GM23248 (cell line): Measurements from ENCODE around the gene PLCH1. TPM values are rescaled to one million over a fixed set of nuclear protein-coding genes. Genes with fewer than 3 reads are reported as not detected.
A peak's percentile ranks its signal among the peaks of the same experiment; 100 is the strongest.

ENCODE experiments used
- DNase-seq: peaks from one replicate; pipeline ENCODE4 v3.0.0-alpha.2; 2015
- H2AFZ ChIP-seq: fragments of 200-600 bp; sonication (generic); 2 replicates; pipeline ENCODE4 v1.6.1; 2016; ENCODE audit warnings: antibody characterized with exemption
- H3F3A ChIP-seq: fragments of 200-600 bp; sonication (generic); 2 replicates; pipeline ENCODE4 v1.6.1; 2016; ENCODE audit warnings: mild to moderate bottlenecking, antibody characterized with exemption, mixed run types; ENCODE audit not compliant: insufficient read depth
- H3K27ac ChIP-seq: fragments of 200-600 bp; sonication (generic); 2 replicates; pipeline ENCODE4 v1.5.1; 2016; ENCODE audit warnings: mild to moderate bottlenecking
- H3K27me3 ChIP-seq: fragments of 200-600 bp; sonication (generic); replicated peaks from 2 replicates; pipeline ENCODE4 v1.6.1; 2016; ENCODE audit warnings: mild to moderate bottlenecking; ENCODE audit not compliant: insufficient read depth
- H3K36me3 ChIP-seq: fragments of 200-600 bp; sonication (generic); 2 replicates; pipeline ENCODE4 v1.6.1; 2016; ENCODE audit warnings: low read depth, mild to moderate bottlenecking
- H3K4me1 ChIP-seq: fragments of 200-600 bp; sonication (generic); 2 replicates; pipeline ENCODE4 v1.6.1; 2016; ENCODE audit warnings: mild to moderate bottlenecking; ENCODE audit not compliant: insufficient read depth
- H3K4me2 ChIP-seq: fragments of 200-600 bp; sonication (generic); one replicate; pipeline ENCODE4 v1.6.1; 2016; ENCODE audit warnings: mild to moderate bottlenecking; ENCODE audit not compliant: unreplicated experiment
- H3K4me3 ChIP-seq: fragments of 200-600 bp; sonication (generic); 2 replicates; pipeline ENCODE4 v1.5.1; 2016; ENCODE audit warnings: mild to moderate bottlenecking
- H3K79me2 ChIP-seq: fragments of 200-600 bp; sonication (generic); 2 replicates; pipeline ENCODE4 v1.6.1; 2016; ENCODE audit warnings: mild to moderate bottlenecking; ENCODE audit not compliant: insufficient read depth
- H3K9ac ChIP-seq: fragments of 200-600 bp; sonication (generic); 2 replicates; pipeline ENCODE4 v1.6.1; 2016; ENCODE audit warnings: mild to moderate bottlenecking
- H3K9me2 ChIP-seq: fragments of 200-600 bp; sonication (generic); 2 replicates; pipeline ENCODE4 v1.6.1; 2016; ENCODE audit warnings: mixed run types, mild to moderate bottlenecking, moderate library complexity; ENCODE audit not compliant: insufficient read depth
- H3K9me3 ChIP-seq: fragments of 200-600 bp; sonication (generic); one replicate; pipeline ENCODE4 v1.6.1; 2017; ENCODE audit warnings: low read depth
- H4K20me1 ChIP-seq: fragments of 200-600 bp; sonication (generic); 2 replicates; pipeline ENCODE4 v1.6.0; 2016; ENCODE audit not compliant: insufficient read depth
- EZH2 ChIP-seq: fragments of 200-600 bp; sonication (generic); IDR thresholded peaks from 2 replicates; pipeline ENCODE4 v1.6.1; 2018; ENCODE audit warnings: antibody characterized with exemption, mild to moderate bottlenecking; ENCODE audit not compliant: insufficient read depth, poor library complexity, severe bottlenecking
- EZH2phosphoT487 ChIP-seq: fragments of 200-600 bp; sonication (generic); IDR thresholded peaks from 2 replicates; pipeline ENCODE4 v1.6.1; 2018; ENCODE audit warnings: antibody characterized with exemption, moderate library complexity, mild to moderate bottlenecking, low read depth; ENCODE audit not compliant: insufficient read depth
- WGBS, 2 experiments: methylation state at CpG; one replicate each; pipeline ENCODE4 v1.1.6; 2015 to 2017; ENCODE audit warnings: low lambda C conversion rate in 2 of 2, low coverage in 1 of 2; ENCODE audit errors: missing lambda C conversion rate in 2 of 2; 5-methylcytosine and 5-hydroxymethylcytosine counted together
- in situ Hi-C: fragments of 300-500 bp; cut with MboI; formaldehyde crosslinking; loops from 2 replicates; pipeline ENCODE4 v1.15.0; 2020
- polyA plus RNA-seq: library from polyadenylated mRNA; unstranded; fragments of >200 nt; fragmentation: Nextera tagmentation; extraction: Ambion mirVana; gene quantifications from 2 replicates; pipeline ENCODE4 v1.2.1, GENCODE V29; 2016
- total RNA-seq: library from RNA; depleted of rRNA; stranded (reverse); fragments of >200 nt; shearing (Covaris generic); gene quantifications from 2 replicates; pipeline ENCODE4 v1.2.3, GENCODE V29; 2014

PLCH1 gene
- total and polyA plus RNA-seq, 2 experiments from 2014 or later = not detected

GRCh38 chr3:155676252-155676981 is 68.5 kb downstream of the PLCH1 start:
- WGBS, 2 experiments = 5 to 9% methylated on average over 14 of the region's 14 CpGs
- no peaks in the 10 kb centered on the region for H3K9me3 ChIP-seq
- H3K79me2 ChIP-seq = no peaks in the 10 kb centered on the region
- in situ Hi-C loops = no loop called here
- TF ChIP-seq EZH2phosphoT487 (no peak), EZH2 (no peak)
- no peaks in the 10 kb centered on the region for H4K20me1 ChIP-seq
- DNase-seq = peak; percentile 89
- H3K27me3 ChIP-seq = no peaks in the 10 kb centered on the region
- peaks cover 12% of the 10 kb centered on the region for H3K4me1 ChIP-seq
- peak overlapping the region; percentile 37 for H3K9ac ChIP-seq
- peak overlapping the region; percentile 69 for H2AFZ ChIP-seq
- H3K27ac ChIP-seq = peak overlapping the region; percentile 3; the same call in 1 of the 2 replicates
- peak overlapping the region; percentile 87 for H3K4me2 ChIP-seq
- peak overlapping the region; percentile 66 for H3K4me3 ChIP-seq
- no peaks in the 10 kb centered on the region for H3K9me2 ChIP-seq
- H3F3A ChIP-seq = no peaks in the 10 kb centered on the region
- H3K36me3 ChIP-seq = no peaks in the 10 kb centered on the region

DNA sequence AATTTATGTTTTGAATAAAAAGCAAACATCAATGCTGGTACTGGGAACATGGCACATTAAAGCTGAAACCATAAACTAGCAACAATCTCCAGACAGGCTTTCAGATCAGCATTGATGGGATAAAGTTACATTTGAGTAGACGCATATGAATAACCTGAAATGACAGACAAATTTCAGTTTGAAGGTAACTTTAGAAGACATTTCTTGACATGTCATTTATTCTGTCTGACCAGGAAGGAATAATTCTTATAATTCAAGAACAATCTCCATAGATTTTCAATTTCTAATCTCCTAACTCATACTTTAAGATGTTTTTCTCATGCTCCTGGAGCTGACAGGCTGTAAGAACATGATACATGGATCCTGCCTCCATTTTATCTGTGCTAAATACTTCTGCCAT is 69.8 kb downstream of the PLCH1 start:
- Histone ChIP-seq H3K4me2 (no peak overlapping the region), H3K9ac (no peak overlapping the region), H3K9me2 (no peaks in the 10 kb centered on the region), H3K36me3 (no peaks in the 10 kb centered on the region), H4K20me1 (no peaks in the 10 kb centered on the region), H3K27me3 (no peaks in the 10 kb centered on the region), H3K4me1 (peaks cover 12% of the 10 kb centered on the region), H3K4me3 (no peak overlapping the region), H3F3A (no peaks in the 10 kb centered on the region), H2AFZ (no peak overlapping the region), H3K9me3 (no peaks in the 10 kb centered on the region), H3K27ac (no peak overlapping the region), H3K79me2 (no peaks in the 10 kb centered on the region)
- DNase-seq = no peak
- TF ChIP-seq EZH2 (no peak), EZH2phosphoT487 (no peak)
- WGBS, 2 experiments = 96 to 100% methylated on average over 1 of the region's 1 CpG
- in situ Hi-C loops = no loop called here

- DNase-seq = no peak
- Histone ChIP-seq H3K9me2 (no peaks in the 10 kb centered on the region), H3K4me2 (no peak overlapping the region), H3K4me1 (peaks cover 12% of the 10 kb centered on the region), H3K4me3 (no peak overlapping the region), H3K36me3 (no peaks in the 10 kb centered on the region), H3K9me3 (no peaks in the 10 kb centered on the region), H3K79me2 (no peaks in the 10 kb centered on the region), H3K27ac (no peak overlapping the region), H3K9ac (no peak overlapping the region), H3K27me3 (no peaks in the 10 kb centered on the region), H4K20me1 (no peaks in the 10 kb centered on the region), H2AFZ (no peak overlapping the region), H3F3A (no peaks in the 10 kb centered on the region)
- TF ChIP-seq EZH2phosphoT487 (no peak), EZH2 (no peak)
- 90 to 92% methylated on average over 4 of the region's 4 CpGs for WGBS, 2 experiments
- in situ Hi-C loops = no loop called here
These were observed 71.5 kb downstream of the PLCH1 start for GRCh38 chr3:155673421-155673820.

- H3K27me3 ChIP-seq = no peaks in the 10 kb centered on the region
- no peak overlapping the region for H2AFZ ChIP-seq
- WGBS, 2 experiments = 81 to 98% methylated on average over 2 of the region's 2 CpGs
- no peak overlapping the region for H3K4me2 ChIP-seq
- no peaks in the 10 kb centered on the region for H4K20me1 ChIP-seq
- H3K9me3 ChIP-seq = no peaks in the 10 kb centered on the region
- no peak for DNase-seq
- 0 out of 2 replicates have a peak, but pooled peaks cover 1% of the 10 kb centered on the region for H3K4me1 ChIP-seq
- TF ChIP-seq EZH2phosphoT487 (no peak), EZH2 (no peak)
- in situ Hi-C loops = no loop called here
- H3K4me3 ChIP-seq = no peak overlapping the region
- peaks cover 1% of the 10 kb centered on the region; the same call in 1 of the 2 replicates for H3F3A ChIP-seq
- no peak overlapping the region for H3K27ac ChIP-seq
- no peak overlapping the region for H3K9ac ChIP-seq
- no peaks in the 10 kb centered on the region for H3K79me2 ChIP-seq
- H3K9me2 ChIP-seq = no peaks in the 10 kb centered on the region
- H3K36me3 ChIP-seq = no peaks in the 10 kb centered on the region
These were observed 74.5 kb downstream of the PLCH1 start for GRCh38 chr3:155670335-155670734.
